ENCODE data around the gene ERC1.

Gene ERC1

DNA sequence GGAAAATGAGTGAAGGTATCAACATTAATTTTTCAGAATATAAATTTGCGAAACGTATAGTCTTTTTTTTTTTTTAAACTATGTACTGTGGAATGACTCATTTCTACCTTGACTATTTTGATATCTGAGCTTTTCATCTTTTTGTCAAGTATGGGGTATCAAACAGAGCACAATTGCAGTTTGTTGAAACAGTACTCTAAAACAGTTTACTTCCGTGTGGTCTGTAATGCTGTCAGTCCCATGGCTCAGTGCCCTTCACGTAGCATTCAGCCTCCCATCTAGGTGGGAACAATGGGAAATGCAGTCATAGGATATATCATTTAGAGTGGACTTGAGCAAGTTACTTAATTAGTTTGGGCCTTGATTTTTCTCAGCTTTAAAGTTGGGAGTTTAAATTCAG is 139.5 kb downstream of the ERC1 start:
- TF ChIP-seq GATA3 (IDR thresholded peaks at IDR 0.05; ENCODE audit: low read depth, low read length), result no peak
- no peak for TF ChIP-seq GATA2 (IDR thresholded peaks at IDR 0.05; ENCODE audit: low read depth, low read length)

DNA sequence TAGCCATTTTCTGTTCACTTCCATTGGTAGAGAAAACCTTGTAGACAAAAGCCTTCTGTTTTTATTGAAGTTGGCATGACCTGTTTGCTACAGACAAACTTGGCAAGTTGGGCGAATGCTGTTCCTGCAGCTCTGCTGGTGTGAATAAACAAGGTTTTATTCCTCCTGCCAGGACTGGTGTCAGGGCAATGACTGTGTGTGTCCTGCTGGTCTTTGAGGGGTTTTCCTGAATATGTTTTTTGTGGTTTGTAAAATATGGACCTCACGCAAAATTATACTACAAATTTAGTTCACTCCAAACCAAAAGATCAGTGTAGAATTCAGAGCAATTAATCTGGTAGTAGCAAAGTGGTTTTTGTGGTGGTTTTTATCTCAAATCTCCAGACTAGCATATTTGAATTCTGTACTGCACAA is 140.8 kb downstream of the ERC1 start:
- TF ChIP-seq GATA3 (IDR thresholded peaks at IDR 0.05; ENCODE audit: low read depth, low read length) (no peak), GATA2 (IDR thresholded peaks at IDR 0.05; ENCODE audit: low read depth, low read length) (no peak)

DNA sequence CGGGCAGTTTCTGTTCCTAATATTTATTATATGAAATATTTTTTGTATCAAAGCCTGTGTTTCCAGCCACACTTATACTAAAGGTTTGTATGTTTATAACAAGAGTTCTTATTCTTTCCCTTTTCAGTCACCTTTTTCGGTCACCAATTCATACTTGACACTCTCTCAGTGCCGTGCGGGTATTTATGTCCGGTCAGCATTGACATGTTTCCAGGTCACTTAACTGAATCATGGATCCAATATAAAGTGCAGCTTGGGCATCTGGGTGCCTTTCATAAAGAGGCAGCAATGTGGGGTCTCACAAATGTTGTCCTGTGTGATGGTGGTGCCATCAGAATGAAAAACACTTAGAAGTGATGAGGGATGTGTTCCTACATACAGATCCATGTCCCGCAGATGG is 141.3 kb downstream of the ERC1 start:
- TF ChIP-seq GATA3 (IDR thresholded peaks at IDR 0.05; ENCODE audit: low read depth, low read length) (no peak), GATA2 (IDR thresholded peaks at IDR 0.05; ENCODE audit: low read depth, low read length) (no peak)

DNA sequence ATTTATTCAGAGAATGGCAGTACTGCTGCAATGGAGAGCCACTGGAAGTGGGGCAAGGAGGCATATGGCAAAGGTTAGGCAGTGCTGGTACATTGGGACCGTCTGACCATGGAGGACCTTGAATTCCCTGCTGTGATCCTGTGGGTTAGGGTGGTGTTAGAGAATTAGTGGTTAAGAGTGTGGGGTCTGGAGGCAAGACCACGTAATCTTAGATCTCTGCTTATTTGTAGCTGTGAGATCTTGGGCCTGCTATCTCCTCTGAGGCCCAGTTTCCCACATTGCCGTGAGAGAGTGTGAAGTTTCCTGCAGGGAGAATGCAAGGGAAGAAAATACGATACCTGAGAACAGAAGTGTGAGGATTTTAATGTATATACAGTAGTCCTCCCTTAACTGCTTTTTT is 147.7 kb downstream of the ERC1 start:
- TF ChIP-seq GATA2 (IDR thresholded peaks at IDR 0.05; ENCODE audit: low read depth, low read length) (no peak), GATA3 (IDR thresholded peaks at IDR 0.05; ENCODE audit: low read depth, low read length) (no peak)

DNA sequence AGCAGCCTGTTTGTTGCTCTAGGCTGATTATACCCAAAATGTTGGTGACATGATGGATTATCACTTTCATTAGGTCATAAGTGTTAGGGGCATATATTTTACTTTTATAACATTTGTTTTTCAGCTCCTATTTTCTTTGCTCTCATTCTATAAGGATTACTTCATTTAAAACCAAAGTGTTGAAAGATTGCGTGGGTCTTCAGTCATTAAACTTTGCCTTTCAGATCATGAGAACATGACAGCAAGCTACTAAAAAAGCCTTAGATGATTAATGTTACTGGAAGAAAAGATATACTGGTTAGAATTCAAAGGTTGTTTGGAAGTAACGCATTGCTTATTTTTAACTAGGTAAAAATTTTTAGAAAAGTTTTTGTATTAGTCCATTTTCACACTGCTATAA is 156.8 kb downstream of the ERC1 start:
- TF ChIP-seq GATA3 (IDR thresholded peaks at IDR 0.05; ENCODE audit: low read depth, low read length), result no peak
- TF ChIP-seq GATA2 (IDR thresholded peaks at IDR 0.05; ENCODE audit: low read depth, low read length), result no peak

DNA sequence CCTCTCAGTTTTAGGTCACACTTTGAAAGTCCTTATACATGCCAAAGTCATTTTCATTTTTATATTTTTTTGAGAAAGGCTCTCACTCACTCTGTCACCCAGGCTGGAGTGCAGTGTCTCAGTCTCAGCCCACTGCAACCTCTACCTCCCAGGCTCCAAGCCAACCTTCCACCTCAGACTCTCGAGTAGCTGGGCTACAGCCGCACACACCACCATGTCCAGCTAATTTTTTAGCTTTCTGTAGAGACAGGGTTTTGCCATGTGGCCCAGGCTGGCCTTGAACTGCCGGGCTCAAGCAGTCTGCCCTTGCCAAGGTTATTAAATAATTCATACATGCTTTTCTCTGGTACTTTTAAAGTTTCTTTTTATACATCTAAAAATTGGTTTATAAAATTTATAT is 166.0 kb downstream of the ERC1 start:
- no peak for TF ChIP-seq GATA2 (IDR thresholded peaks at IDR 0.05; ENCODE audit: low read depth, low read length)
- TF ChIP-seq GATA3 (IDR thresholded peaks at IDR 0.05; ENCODE audit: low read depth, low read length), result no peak

DNA sequence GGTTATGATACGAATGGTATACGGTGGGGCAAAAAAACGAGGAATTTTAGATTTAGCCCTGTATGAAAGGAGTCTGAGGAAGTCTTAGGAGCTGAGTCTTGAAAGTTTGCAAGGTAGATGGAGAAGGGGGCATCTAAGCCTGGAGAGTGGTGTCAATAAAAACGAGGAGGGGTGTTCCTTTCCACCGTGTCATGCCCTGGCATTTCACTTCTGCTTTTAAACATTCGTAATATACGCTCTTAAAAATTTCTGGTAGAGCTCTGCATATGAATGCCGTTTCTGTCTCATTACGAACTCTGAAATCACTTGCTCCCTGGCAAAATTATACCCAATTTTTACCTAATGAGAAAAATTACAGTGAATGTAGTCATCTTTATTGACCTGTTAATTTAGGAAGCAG is 170.2 kb downstream of the ERC1 start:
- TF ChIP-seq GATA2 (IDR thresholded peaks at IDR 0.05; ENCODE audit: low read depth, low read length), result no peak
- TF ChIP-seq GATA3 (IDR thresholded peaks at IDR 0.05; ENCODE audit: low read depth, low read length), result no peak

DNA sequence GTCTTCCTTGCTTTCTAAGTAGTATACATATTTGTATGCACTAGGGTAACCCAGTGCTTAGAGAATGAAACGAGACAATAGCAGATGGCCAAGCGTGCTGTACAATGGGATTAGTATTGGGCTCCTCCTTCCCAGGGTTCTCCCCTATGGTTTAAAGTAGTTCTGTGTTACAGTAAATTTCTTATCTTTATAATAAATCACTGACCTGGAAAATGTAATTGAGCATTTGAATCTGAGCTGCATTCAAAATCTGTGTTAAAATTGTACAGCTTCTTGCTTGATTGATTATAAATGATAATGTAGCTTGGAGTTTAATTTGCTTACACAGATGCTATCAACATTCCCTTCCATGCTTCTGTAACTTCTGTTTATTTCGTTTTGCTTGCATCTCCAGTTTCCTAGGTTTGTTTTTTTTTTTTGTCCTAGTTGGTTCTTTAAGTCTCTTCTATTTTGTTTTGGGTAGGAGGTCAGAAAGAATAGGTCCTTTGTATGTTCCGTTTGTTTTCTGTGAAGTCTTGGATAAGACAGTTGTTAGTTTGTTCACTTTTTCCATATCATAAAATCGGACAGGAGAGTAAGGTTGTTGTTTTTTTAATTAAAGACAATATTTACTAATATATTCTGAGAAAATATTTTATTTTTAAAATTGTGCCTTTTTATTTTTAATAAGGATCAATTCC is 171.2 kb downstream of the ERC1 start:
- peak; percentile 81 for TF ChIP-seq GATA3 (IDR thresholded peaks at IDR 0.05; ENCODE audit: low read depth, low read length)
- peak; percentile 52 for TF ChIP-seq GATA2 (IDR thresholded peaks at IDR 0.05; ENCODE audit: low read depth, low read length)

DNA sequence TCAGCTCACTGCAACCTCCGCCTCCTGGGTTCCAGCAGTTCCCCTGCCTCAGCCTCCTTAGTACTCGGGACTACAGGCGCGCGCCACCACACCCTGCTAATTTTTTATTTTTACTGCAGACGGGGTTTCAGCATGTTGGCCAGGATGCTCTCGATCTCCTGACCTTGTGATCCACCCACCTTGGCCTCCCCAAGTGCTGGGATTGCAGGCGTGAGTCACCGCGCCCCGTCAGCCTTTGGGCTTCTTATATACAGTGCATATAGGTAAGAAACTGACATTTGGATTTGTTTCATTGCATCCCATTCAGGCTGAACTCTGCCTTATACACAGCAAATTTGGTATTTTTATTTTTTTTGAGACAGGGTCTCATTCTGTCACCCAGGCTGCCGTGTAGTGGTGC is 176.8 kb downstream of the ERC1 start:
- TF ChIP-seq GATA2 (IDR thresholded peaks at IDR 0.05; ENCODE audit: low read depth, low read length) (no peak), GATA3 (IDR thresholded peaks at IDR 0.05; ENCODE audit: low read depth, low read length) (no peak)

DNA sequence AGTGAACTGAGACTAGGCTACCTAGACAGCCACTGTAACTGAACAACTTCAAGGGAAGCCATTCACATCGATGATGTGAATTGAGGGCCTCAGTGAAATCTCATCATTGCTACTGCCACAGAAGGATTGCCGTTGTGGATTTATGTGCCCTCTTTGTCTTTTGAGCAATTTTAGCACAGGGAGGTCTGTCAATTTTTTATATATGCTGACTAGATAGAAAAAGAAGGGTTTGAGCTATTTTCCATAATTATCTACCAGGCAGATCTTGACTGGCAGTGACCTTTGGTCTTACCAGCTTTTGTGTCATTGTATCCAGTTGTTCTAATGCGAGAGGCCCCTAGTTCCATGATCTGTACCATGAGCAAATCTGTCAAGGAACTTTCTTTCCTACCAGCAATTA is 179.4 kb downstream of the ERC1 start:
- TF ChIP-seq GATA3 (IDR thresholded peaks at IDR 0.05; ENCODE audit: low read depth, low read length) (no peak), GATA2 (IDR thresholded peaks at IDR 0.05; ENCODE audit: low read depth, low read length) (no peak)

DNA sequence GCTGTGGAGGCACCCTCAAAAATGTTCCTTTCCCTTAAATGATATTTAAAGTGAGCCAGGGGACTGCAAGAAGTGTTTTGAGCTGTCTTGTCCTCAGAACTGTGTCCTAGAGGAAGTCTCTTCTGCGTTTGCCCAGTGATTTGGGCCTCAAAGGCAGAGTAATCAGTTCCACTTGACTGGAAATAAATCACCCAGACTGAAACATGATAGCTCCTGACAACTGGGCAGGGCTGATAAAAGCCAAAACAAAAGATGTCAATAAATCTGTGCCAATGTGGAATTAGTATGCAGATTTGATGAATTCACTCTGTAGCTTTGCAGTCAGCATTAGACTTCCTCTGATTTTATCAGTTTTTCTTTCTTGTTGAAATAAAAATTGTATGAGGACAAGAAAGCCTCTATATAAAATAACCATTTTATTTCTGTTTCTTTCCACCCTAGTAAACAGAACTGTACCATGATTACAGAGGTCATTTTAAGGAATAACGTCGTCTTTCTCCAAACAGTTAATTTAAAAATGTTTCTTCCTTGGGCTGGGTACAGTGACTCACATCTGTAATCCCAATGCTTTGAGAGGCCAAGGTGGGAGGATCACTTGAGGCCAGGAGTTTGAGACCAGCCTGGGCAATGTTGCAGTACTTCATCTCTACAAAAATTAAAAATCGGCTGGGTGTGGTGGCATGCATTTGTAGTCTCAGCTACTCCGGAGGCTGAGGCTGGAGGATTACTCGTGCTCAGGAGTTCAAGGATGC is 180.8 kb downstream of the ERC1 start:
- no peak for TF ChIP-seq GATA2 (IDR thresholded peaks at IDR 0.05; ENCODE audit: low read depth, low read length)
- TF ChIP-seq GATA3 (IDR thresholded peaks at IDR 0.05; ENCODE audit: low read depth, low read length), result no peak

DNA sequence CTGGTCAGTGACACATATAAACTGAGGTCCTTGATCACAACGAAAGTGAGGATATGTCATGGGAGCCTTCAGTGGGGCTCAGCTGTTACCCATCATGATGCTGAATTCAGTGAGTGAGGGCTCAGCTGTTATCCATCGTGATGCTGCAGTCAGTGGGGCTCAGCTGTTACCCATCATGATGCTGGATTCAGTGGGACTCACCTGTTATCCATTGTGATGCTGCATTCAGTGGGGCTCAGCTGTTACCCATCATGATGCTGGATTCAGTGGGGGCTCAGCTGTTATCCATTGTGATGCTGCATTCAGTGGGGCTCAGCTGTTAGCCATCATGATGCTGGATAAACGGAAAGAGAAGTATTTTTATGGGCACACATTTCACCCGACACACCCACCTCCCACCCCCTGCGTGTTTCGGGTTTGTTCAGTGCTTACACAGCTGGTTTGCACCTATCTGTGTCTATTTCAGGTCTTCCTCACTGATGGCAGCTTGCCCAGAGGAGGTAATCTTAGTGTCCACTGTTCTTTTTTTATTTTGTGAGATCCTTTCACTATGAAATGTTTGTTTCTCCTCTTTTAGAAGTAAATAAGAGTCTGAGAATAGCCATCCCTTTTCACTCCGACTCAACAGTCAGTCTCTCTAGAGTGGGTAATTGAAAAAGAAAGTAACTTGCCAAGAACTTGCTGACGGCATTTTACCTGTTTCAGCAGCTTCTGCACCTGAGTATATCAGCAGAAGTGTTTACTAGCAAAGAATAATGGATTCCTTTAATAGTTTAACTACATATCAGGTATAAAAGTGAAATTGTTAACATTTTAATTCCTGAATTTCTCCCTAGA is 183.0 kb downstream of the ERC1 start:
- TF ChIP-seq GATA3 (IDR thresholded peaks at IDR 0.05; ENCODE audit: low read depth, low read length) (no peak), GATA2 (IDR thresholded peaks at IDR 0.05; ENCODE audit: low read depth, low read length) (no peak)

DNA sequence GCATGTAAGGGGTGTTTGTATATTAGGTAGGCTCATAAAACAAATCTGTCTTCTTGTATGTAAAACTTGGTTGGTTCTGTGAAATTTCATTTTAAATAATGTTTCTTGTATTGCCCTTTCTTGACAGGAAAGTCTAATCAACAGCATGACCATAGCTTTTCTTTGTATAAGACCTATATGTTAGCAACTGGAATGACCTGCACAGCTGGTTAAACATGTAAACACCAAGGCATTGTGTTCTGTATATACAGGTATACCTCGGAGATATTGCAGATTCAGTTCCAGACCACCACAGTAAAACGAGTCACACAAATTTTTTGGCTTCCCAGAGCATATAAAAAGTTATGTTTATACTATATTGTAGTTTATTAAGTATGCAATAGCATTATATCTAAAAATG is 183.6 kb downstream of the ERC1 start:
- TF ChIP-seq GATA2 (IDR thresholded peaks at IDR 0.05; ENCODE audit: low read depth, low read length), result no peak

DNA sequence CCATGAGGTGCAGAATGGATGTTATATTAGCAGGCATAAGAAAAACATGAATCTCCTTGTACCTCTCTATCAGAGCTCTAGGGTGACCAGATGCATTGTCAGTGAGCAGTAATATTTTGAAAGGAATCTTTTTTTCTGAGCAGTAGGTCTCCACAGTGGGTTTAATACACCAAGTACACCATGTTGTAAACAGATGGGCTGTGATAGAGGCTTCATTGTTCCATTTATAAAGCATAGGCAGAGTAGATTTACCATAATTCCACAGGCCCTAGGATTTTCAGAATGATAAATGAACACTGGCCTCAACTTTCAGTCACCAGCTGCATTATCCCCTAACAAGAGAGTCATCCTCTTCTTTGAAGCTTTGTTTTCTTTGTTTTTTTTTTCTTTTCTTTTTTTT is 185.2 kb downstream of the ERC1 start:
- no peak for TF ChIP-seq GATA3 (IDR thresholded peaks at IDR 0.05; ENCODE audit: low read depth, low read length)
- TF ChIP-seq GATA2 (IDR thresholded peaks at IDR 0.05; ENCODE audit: low read depth, low read length), result no peak
